H9 (cell line): ENCODE results near the gene OAS3. TPM values are rescaled to one million over a fixed set of nuclear protein-coding genes. Genes with fewer than 3 reads are reported as not detected.

Experiments used
- DNase-seq: peaks from one replicate; pipeline ENCODE4 v3.0.0-alpha.2; 2017
- H2AFZ ChIP-seq: one replicate; pipeline ENCODE4 v1.6.1; 2013; ENCODE audit warnings: mild to moderate bottlenecking, low read length, control low read depth, moderate library complexity
- H2AK5ac ChIP-seq: 2 replicates; pipeline ENCODE4 v1.6.1; 2013; ENCODE audit warnings: low read length, control low read depth, mixed read lengths; ENCODE audit not compliant: insufficient read length
- H2BK120ac ChIP-seq: one replicate; pipeline ENCODE4 v1.6.1; 2013; ENCODE audit warnings: low read depth, mild to moderate bottlenecking, low read length, control low read depth, inconsistent platforms; ENCODE audit not compliant: poor library complexity, severe bottlenecking
- H2BK12ac ChIP-seq: 2 replicates; pipeline ENCODE4 v1.6.1; 2013; ENCODE audit warnings: low read length, control low read depth, mixed read lengths, low read depth; ENCODE audit not compliant: insufficient read length
- H2BK15ac ChIP-seq: 2 replicates; pipeline ENCODE4 v1.6.1; 2013; ENCODE audit warnings: low read depth, low read length, control low read depth
- H2BK20ac ChIP-seq: one replicate; pipeline ENCODE4 v1.6.1; 2013; ENCODE audit warnings: low read depth, mild to moderate bottlenecking, low read length, control low read depth, inconsistent platforms; ENCODE audit not compliant: poor library complexity, severe bottlenecking
- H2BK5ac ChIP-seq: 2 replicates; pipeline ENCODE4 v1.6.1; 2013; ENCODE audit warnings: low read length, control low read depth, mixed read lengths; ENCODE audit not compliant: insufficient read length
- H3K14ac ChIP-seq: 2 replicates; pipeline ENCODE4 v1.6.1; 2013; ENCODE audit warnings: low read length, control low read depth; ENCODE audit not compliant: insufficient read depth
- H3K18ac ChIP-seq: 2 replicates; pipeline ENCODE4 v1.6.1; 2013; ENCODE audit warnings: low read depth, mild to moderate bottlenecking, mixed read lengths, low read length, control low read depth; ENCODE audit not compliant: insufficient read length
- H3K23ac ChIP-seq: 2 replicates; pipeline ENCODE4 v1.6.1; 2013; ENCODE audit warnings: low read length, control low read depth, mixed read lengths, low read depth; ENCODE audit not compliant: insufficient read length
- H3K23me2 ChIP-seq: 2 replicates; pipeline ENCODE4 v1.6.1; 2013; ENCODE audit warnings: low read depth, mild to moderate bottlenecking, mixed read lengths, low read length, control low read depth; ENCODE audit not compliant: insufficient read length, poor library complexity, severe bottlenecking
- H3K27ac ChIP-seq: 2 replicates; pipeline ENCODE4 v1.5.1; 2013; ENCODE audit warnings: low read length, control low read depth, mixed read lengths, low read depth; ENCODE audit not compliant: insufficient read length
- H3K27me3 ChIP-seq: 2 replicates; pipeline ENCODE4 v1.6.1; 2013; ENCODE audit warnings: low read length, control low read depth, inconsistent platforms; ENCODE audit not compliant: insufficient read depth
- H3K4ac ChIP-seq: 2 replicates; pipeline ENCODE4 v1.6.1; 2013; ENCODE audit warnings: low read depth, mild to moderate bottlenecking, control low read depth, inconsistent platforms, low read length, moderate library complexity
- H3K4me1 ChIP-seq: 2 replicates; pipeline ENCODE4 v1.6.1; 2013; ENCODE audit warnings: low read length, control low read depth, inconsistent platforms; ENCODE audit not compliant: insufficient read depth
- H3K4me2 ChIP-seq: 2 replicates; pipeline ENCODE4 v1.6.1; 2013; ENCODE audit warnings: low read length, control low read depth, mixed read lengths; ENCODE audit not compliant: insufficient read length, insufficient read depth
- H3K56ac ChIP-seq: 2 replicates; pipeline ENCODE4 v1.6.1; 2013; ENCODE audit warnings: low read depth, mild to moderate bottlenecking, mixed read lengths, low read length, control low read depth; ENCODE audit not compliant: insufficient read length
- H3K79me1 ChIP-seq: 2 replicates; pipeline ENCODE4 v1.6.1; 2013; ENCODE audit warnings: low read depth, mild to moderate bottlenecking, moderate library complexity, low read length, control low read depth, inconsistent platforms; ENCODE audit not compliant: insufficient read depth, poor library complexity, severe bottlenecking
- H3K79me2 ChIP-seq: 2 replicates; pipeline ENCODE4 v1.6.1; 2013; ENCODE audit warnings: low read length, control low read depth, inconsistent platforms; ENCODE audit not compliant: insufficient read depth
- H3K9ac ChIP-seq: 2 replicates; pipeline ENCODE4 v1.6.1; 2013; ENCODE audit warnings: low read length, control low read depth, mixed read lengths; ENCODE audit not compliant: insufficient read length; ENCODE audit errors: extremely low read depth
- H3K9me3 ChIP-seq: one replicate; pipeline ENCODE4 v1.6.1; 2013; ENCODE audit warnings: low read depth, low read length, inconsistent platforms; ENCODE audit not compliant: control insufficient read depth
- H3T11ph ChIP-seq: one replicate; pipeline ENCODE4 v1.6.1; 2013; ENCODE audit warnings: mild to moderate bottlenecking, low read length, control low read depth, inconsistent platforms
- H4K20me1 ChIP-seq: one replicate; pipeline ENCODE4 v1.6.1; 2013; ENCODE audit not compliant: control insufficient read depth, insufficient read length, insufficient read depth
- H4K5ac ChIP-seq: 2 replicates; pipeline ENCODE4 v1.6.1; 2013; ENCODE audit warnings: low read depth, mild to moderate bottlenecking, mixed read lengths, low read length, control low read depth; ENCODE audit not compliant: insufficient read length
- H4K8ac ChIP-seq: replicated peaks from 2 replicates; pipeline ENCODE4 v1.6.1; 2013; ENCODE audit warnings: low read length, control low read depth, mixed read lengths, low read depth; ENCODE audit not compliant: insufficient read length
- H4K91ac ChIP-seq: 2 replicates; pipeline ENCODE4 v1.6.1; 2013; ENCODE audit warnings: low read depth, mild to moderate bottlenecking, moderate library complexity, mixed read lengths, low read length, control low read depth; ENCODE audit not compliant: insufficient read length
- H3K27ac Mint-ChIP-seq, 3 experiments: 2 replicates in 2 of 3; 3 replicates in 1 of 3; pipeline ENCODE4 v1.8.0; 2020 to 2021; ENCODE audit warnings: mixed read lengths in 3 of 3, mild to moderate bottlenecking in 1 of 3, moderate library complexity in 1 of 3
- H3K27me3 Mint-ChIP-seq: 2 replicates; pipeline ENCODE4 v1.8.0; 2021; ENCODE audit warnings: low read depth, mild to moderate bottlenecking, moderate library complexity, mixed read lengths
- H3K36me3 Mint-ChIP-seq, 3 experiments: 2 replicates in 2 of 3; 3 replicates in 1 of 3; pipeline ENCODE4 v1.8.0; 2020 to 2021; ENCODE audit warnings: low read depth in 3 of 3, mixed read lengths in 3 of 3; ENCODE audit not compliant: insufficient read depth in 1 of 3
- H3K4me1 Mint-ChIP-seq, 2 experiments: 2 replicates each; pipeline ENCODE4 v1.8.0; 2020; ENCODE audit warnings: mixed read lengths in 2 of 2
- H3K4me3 Mint-ChIP-seq, 2 experiments: 2 replicates in 1 of 2; 3 replicates in 1 of 2; pipeline ENCODE4 v1.8.0; 2020 to 2021; ENCODE audit warnings: mild to moderate bottlenecking in 2 of 2, mixed read lengths in 2 of 2, moderate library complexity in 1 of 2
- H3K9me3 Mint-ChIP-seq, 2 experiments: 2 replicates in 1 of 2; 3 replicates in 1 of 2; pipeline ENCODE4 v1.8.0; 2020; ENCODE audit warnings: mild to moderate bottlenecking in 2 of 2, mixed read lengths in 2 of 2, moderate library complexity in 1 of 2
- CTCF ChIP-seq: fragments of 200-600 bp; sonication (generic); conservative IDR thresholded peaks from 3 replicates; pipeline ENCODE4 v1.8.0; 2021; ENCODE audit warnings: antibody characterized with exemption, mild to moderate bottlenecking
- WGBS: extraction: QIAGEN DNeasy Blood & Tissue Kit; methylation state at CpG from one replicate; pipeline ENCODE4 v1.1.7; 2013; ENCODE audit warnings: missing lambda C conversion rate, low lambda C conversion rate, mixed read lengths; ENCODE audit not compliant: insufficient read length; ENCODE audit errors: extremely low coverage; 5-methylcytosine and 5-hydroxymethylcytosine counted together
- total RNA-seq: library from RNA; stranded (reverse); gene quantifications from 2 replicates; pipeline ENCODE4 v1.2.1, GENCODE V29; 2021

Gene OAS3
- total RNA-seq, 1 experiment from 2014 or later, result 0.81 TPM

GRCh38 chr12:112905451-112906089 is 32.7 kb upstream of the OAS3 start:
- H3K27ac ChIP-seq, result no peak overlapping the region
- H2AK5ac ChIP-seq, result no peak overlapping the region
- H2BK12ac ChIP-seq, result no peak overlapping the region
- Mint-ChIP-seq H3K36me3 (peaks cover 0 to 12% (median 6%) of the 10 kb centered on the region in 3 experiments; a peak in 5 of 7 replicates), H3K27ac (no peak overlapping the region; a peak in 1 of 7 replicates), H3K9me3 (peaks cover 20 to 28% of the 10 kb centered on the region in 2 experiments), H3K4me1 (peaks cover 8% of the 10 kb centered on the region in 2 experiments), H3K4me3 (no peak overlapping the region), H3K27me3 (peaks cover 19% of the 10 kb centered on the region)
- H3K23me2 ChIP-seq, result no peaks in the 10 kb centered on the region
- no peaks in the 10 kb centered on the region for H4K20me1 ChIP-seq
- no peak overlapping the region for H2BK5ac ChIP-seq
- no peak overlapping the region for H3K14ac ChIP-seq
- no peak overlapping the region for H4K91ac ChIP-seq
- no peak overlapping the region for H4K5ac ChIP-seq
- no peak overlapping the region for H3T11ph ChIP-seq
- H3K4me1 ChIP-seq, result no peaks in the 10 kb centered on the region
- H4K8ac ChIP-seq, result no peak overlapping the region
- no peak overlapping the region for H2BK20ac ChIP-seq
- H3K27me3 ChIP-seq, result no peaks in the 10 kb centered on the region
- no peak overlapping the region for H3K56ac ChIP-seq
- no peaks in the 10 kb centered on the region for H3K79me1 ChIP-seq
- no peak overlapping the region for H3K4ac ChIP-seq
- no peak overlapping the region for H3K23ac ChIP-seq
- no peak overlapping the region for H3K18ac ChIP-seq
- H3K79me2 ChIP-seq, result no peaks in the 10 kb centered on the region
- no peak for TF ChIP-seq CTCF
- no peak overlapping the region for H3K9ac ChIP-seq
- H2AFZ ChIP-seq, result no peak overlapping the region
- DNase-seq, result no peak
- no peak overlapping the region for H2BK120ac ChIP-seq
- no peak overlapping the region for H3K4me2 ChIP-seq
- no peak overlapping the region for H2BK15ac ChIP-seq
- H3K9me3 ChIP-seq, result no peaks in the 10 kb centered on the region
- no CpG with 5 or more reads among the region's 4 CpGs for WGBS
